ENCODE results near the gene COL4A1.

GRCh38 chr13:110134801-110135200 lies 172.2 kb downstream of the COL4A1 start:
- TF ChIP-seq CHD2 (IDR thresholded peaks at IDR 0.05; ENCODE audit: low read length, partially characterized antibody) (no peak), RXRA (IDR thresholded peaks at IDR 0.05; ENCODE audit: borderline replicate concordance, low read depth) (no peak), SMC3 (IDR thresholded peaks at IDR 0.05; ENCODE audit: low read depth, low read length) (no peak), FOXJ3 (CRISPR knock-in tag; IDR thresholded peaks at IDR 0.05) (no peak), MAX (IDR thresholded peaks at IDR 0.05; ENCODE audit: low read depth) (no peak), ZBTB33 (IDR thresholded peaks at IDR 0.05; ENCODE audit: borderline replicate concordance, low read depth) (no peak), JUND (IDR thresholded peaks at IDR 0.05) (no peak)
- TF ChIP-seq, protein P1, sequence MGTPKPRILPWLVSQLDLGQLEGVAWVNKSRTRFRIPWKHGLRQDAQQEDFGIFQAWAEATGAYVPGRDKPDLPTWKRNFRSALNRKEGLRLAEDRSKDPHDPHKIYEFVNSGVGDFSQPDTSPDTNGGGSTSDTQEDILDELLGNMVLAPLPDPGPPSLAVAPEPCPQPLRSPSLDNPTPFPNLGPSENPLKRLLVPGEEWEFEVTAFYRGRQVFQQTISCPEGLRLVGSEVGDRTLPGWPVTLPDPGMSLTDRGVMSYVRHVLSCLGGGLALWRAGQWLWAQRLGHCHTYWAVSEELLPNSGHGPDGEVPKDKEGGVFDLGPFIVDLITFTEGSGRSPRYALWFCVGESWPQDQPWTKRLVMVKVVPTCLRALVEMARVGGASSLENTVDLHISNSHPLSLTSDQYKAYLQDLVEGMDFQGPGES (IDR thresholded peaks at IDR 0.05; ENCODE audit: low read depth, low read length), result no peak
- TF ChIP-seq, protein P2, sequence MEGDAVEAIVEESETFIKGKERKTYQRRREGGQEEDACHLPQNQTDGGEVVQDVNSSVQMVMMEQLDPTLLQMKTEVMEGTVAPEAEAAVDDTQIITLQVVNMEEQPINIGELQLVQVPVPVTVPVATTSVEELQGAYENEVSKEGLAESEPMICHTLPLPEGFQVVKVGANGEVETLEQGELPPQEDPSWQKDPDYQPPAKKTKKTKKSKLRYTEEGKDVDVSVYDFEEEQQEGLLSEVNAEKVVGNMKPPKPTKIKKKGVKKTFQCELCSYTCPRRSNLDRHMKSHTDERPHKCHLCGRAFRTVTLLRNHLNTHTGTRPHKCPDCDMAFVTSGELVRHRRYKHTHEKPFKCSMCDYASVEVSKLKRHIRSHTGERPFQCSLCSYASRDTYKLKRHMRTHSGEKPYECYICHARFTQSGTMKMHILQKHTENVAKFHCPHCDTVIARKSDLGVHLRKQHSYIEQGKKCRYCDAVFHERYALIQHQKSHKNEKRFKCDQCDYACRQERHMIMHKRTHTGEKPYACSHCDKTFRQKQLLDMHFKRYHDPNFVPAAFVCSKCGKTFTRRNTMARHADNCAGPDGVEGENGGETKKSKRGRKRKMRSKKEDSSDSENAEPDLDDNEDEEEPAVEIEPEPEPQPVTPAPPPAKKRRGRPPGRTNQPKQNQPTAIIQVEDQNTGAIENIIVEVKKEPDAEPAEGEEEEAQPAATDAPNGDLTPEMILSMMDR (IDR thresholded peaks at IDR 0.05), result no peak
